GM21825 (cell line): ENCODE results near the gene CD1D.
A peak's percentile ranks its signal among the peaks of the same experiment; 100 is the strongest.

Source experiments
- ATAC-seq: cut with Tn5 transposase; IDR thresholded peaks from one replicate; pipeline ENCODE4 v1.9.1; 2021; ENCODE audit warnings: mild to moderate bottlenecking, moderate library complexity; ENCODE audit not compliant: unreplicated experiment

Gene CD1D

DNA sequence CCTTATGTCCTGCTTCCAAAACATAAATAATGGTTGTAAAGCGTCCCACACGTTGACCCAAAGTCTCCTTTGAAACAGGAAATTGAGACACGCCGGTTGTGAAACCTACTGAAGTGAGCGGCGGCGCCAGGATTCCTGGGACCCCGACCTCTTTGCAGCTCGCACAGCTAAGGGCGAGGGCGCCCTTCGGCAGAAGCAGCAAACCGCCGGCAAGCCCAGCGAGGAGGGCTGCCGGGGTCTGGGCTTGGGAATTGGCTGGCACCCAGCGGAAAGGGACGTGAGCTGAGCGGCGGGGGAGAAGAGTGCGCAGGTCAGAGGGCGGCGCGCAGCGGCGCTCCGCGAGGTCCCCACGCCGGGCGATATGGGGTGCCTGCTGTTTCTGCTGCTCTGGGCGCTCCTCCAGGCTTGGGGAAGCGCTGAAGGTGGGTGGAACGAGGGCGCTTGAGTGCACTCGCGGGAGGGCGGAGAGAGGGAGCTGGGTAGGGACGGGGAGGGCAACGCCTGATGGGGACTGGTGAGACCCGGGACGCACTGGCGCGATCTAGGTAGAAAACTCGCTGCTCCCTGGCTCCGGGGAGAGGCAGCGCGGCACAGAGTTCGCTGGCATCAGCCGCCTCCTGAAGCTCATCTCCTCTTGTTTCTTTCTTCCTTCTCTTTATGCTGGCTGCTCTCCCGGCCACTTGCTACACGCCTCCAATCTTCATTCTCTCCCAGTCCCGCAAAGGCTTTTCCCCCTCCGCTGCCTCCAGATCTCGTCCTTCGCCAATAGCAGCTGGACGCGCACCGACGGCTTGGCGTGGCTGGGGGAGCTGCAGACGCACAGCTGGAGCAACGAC, at the start of gene CD1D:
CD1D (plus strand) TSS at position 155 of the 836 bp plus-strand sequence; CDS start at position 362, 207 bp downstream.
- ATAC-seq: no peak

GRCh38 chr1:158131217-158131616, 49.5 kb upstream of the CD1D start:
- no peak for ATAC-seq

DNA sequence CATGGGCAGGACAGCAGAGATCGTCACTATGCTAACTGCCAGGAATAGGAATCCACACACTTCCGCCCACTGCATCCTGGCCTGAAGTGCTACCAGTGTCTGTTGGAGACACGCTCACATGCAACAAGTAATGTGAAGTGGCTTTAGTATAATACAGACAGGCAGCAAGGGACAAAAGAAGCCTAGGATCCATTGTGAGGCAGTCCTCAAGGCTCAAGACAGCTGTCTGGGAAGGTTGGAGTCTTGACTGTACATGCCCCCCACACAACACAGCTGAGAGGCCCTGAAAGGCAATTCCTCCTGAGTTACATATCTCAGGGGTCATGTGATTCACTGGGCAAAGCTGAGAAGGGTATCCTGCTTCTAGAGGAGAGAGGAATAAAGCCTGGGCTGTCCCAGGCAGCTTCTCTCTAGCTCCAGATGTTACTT, 39.9 kb upstream of the CD1D start:
- no peak for ATAC-seq

GRCh38 chr1:158145173-158145719, 35.4 kb upstream of the CD1D start:
- ATAC-seq: no peak

- no peak for ATAC-seq
These were observed 34.5 kb upstream of the CD1D start for GRCh38 chr1:158146165-158146564.

DNA sequence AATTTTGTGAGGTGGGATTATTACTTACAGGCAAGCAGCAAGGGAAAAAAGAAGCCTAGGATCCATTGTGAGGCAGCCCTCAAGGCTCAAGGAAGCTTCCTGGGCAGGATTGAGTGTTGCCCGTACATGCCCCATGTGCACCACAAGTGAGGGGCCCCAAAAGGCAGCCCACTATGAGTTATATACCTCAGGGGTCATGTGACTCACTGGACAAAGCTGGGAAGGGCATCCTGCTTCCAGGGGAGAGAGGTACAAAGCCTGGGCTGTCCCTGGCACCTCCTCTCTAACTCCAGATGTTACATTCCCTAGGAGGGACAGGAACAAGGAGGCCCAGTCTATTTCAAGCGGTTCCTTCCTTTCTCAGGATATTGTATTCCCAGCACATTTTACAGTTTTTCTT, 34.0 kb upstream of the CD1D start:
- ATAC-seq: no peak

- ATAC-seq: no peak
These were observed 33.3 kb upstream of the CD1D start for GRCh38 chr1:158147401-158147800.

- no peak for ATAC-seq
These were observed 32.8 kb upstream of the CD1D start for GRCh38 chr1:158147869-158148268.

DNA sequence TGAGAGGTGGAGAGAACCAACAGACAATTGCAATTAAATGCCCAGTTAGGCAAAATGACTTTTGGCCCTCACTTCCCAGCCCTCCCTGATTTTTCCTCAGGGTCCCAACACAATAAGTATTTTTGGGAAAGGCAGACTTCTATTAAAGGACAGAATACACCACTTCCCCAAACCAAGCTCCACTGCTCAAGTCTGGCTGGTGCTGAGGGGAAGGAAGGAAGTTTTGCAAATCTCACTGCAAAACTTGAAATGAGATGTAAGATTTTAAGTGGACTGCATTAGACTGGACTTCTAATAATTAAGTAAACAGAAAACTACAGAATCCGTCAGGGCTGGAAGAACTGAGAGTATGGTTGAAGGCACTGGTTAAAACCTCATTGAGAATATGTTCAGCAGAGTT, 32.2 kb upstream of the CD1D start:
- ATAC-seq: no peak

- no peak for ATAC-seq
These were observed 31.5 kb upstream of the CD1D start for GRCh38 chr1:158149175-158149574.

DNA sequence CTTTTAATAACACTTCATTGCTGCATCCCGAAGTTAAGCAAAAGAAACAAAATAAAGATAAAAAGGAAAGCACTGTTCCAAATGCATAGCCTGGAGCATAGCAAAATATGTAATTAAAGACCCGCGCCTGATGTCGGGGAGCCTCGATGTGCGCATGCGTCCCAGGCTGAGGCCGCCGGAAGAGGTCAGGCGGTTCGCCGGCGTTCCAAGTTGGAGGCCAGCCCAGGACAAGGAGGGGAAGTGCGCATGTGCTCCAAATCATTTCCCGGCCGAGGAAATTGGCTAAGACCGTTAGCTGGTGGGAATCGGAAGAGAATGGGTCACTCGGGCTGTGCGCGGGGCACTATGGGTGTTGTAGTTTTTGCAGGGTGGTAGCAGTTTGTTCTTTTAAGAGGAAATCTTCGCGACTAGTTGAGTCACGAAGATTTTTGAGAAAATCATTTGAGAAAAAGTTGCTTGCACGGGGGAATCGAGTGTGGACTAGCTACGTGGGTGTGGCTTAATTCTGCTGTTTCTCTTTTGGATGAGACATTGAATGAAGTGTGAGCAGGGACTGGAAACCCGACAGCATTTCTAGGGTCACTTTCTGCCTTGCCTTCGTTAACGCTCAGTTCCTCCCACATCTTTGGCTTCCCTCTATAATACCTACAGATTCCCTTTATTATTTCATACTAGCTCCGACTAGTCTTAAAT, 31.0 kb upstream of the CD1D start:
- ATAC-seq: no peak

- no peak for ATAC-seq
These were observed 30.2 kb upstream of the CD1D start for GRCh38 chr1:158150523-158150922.

DNA sequence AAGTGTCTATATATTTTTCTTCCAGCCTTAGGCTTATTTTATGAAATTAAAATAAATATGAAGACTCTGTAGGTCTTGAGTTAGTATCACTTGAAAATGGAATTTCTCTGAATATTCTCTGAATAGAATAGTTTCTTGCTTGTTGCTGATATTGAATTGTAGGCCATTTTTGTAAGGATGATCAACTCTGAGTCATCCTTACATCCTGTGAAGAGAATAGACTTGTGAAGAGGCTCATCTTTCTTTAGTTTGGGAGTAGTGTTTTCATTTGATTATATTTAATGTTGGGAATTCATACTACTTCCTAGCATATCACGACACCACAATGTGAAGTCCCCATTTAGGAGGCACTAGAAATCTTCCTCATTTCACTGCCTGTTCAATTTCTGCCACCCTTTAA, 27.5 kb upstream of the CD1D start:
- ATAC-seq: no peak

GRCh38 chr1:158153746-158154444, 26.8 kb upstream of the CD1D start:
- no peak for ATAC-seq

DNA sequence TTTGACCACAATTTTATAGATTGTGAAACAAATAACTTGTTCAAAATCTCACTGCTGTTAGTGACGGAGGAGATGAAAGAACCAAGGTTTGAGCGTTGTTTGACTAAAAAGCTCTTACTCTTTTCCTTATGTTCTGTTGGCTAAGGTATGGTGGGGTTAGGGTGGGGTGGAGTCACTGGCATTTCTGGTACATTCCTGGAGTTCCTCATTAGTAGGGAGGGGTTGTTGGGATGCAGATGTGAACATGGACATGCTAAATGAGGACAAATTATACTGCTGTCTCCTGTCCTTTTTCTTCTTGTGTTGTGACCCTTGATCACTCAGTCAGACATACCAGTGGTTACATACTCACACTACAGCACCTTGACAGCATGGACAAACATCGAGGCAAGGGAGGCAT, 26.2 kb upstream of the CD1D start:
- no peak for ATAC-seq

DNA sequence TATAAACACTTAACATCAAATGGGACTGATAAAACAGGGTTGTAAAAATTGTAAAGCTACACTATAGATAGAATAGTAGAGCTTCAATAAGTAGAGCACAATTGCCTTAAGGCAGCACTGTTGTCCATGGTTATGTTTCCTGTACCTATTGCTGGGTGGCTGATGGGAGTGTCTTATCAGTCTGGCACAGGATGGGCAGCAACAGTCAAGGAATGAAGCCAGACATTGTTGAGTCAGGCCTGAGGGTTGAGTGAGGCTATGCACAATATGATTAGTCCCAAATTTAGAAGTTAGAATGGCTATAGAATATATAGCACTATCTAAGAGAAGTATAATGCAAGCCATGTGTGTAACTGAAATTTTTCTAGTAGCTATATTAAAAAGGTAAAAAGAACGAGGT, 25.0 kb upstream of the CD1D start:
- no peak for ATAC-seq

GRCh38 chr1:158159597-158159996, 21.1 kb upstream of the CD1D start:
- ATAC-seq: no peak

DNA sequence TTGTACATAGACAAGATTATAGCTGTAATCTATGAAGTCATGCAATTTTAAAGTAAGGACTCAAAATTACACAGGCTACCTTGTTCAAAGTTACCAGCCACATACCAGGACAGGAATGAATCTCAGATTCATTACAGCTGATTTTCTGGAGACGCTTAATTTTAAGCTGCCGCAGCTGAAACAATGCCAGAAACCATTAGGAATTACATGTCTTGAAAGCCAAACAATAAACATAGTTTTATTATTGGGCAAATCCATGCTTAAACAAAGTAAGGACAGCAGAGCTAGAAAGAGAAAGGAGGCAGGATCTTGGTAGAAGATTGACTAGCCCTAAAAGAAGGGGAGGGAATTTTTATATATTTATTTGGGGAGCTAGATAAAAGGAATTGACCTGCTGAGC, 19.2 kb upstream of the CD1D start:
- ATAC-seq: no peak

- ATAC-seq: peak; percentile 98
These were observed 17.4 kb upstream of the CD1D start for GRCh38 chr1:158163000-158163947.

- ATAC-seq: no peak
These were observed 11.6 kb upstream of the CD1D start for GRCh38 chr1:158169105-158169504.
